ENCODE data around the gene SKP2. TPM values are rescaled to one million over a fixed set of nuclear protein-coding genes. Genes with fewer than 3 reads are reported as not detected.
"Not testable (repeated sequence)": the region's sequence is repeated elsewhere in the genome, so short reads cannot be mapped to it uniquely, and the experiment has no call there.

SKP2 gene
- total RNA-seq, 4 donors from 2014 or later, result 10.3 to 41.5 (median 23.6) TPM

GRCh38 chr5:36128795-36129194 lies 23.1 kb upstream of the SKP2 start:
- Histone ChIP-seq H3K4me1 (no peaks in the 10 kb centered on the region), H3K9me3 (no peaks in the 10 kb centered on the region), H3K36me3 (peaks cover 0 to 54% (median 0%) of the 10 kb centered on the region in 3 donors), H3K27ac (no peak overlapping the region), H3K27me3 (no peaks in the 10 kb centered on the region), H3K4me3 (no peak overlapping the region)
- intact Hi-C loops (cut with DNase I), result no loop called here
- 87 to 92% methylated on average over 1 of the region's 1 CpG for WGBS, 2 donors
- TF ChIP-seq CTCF (IDR thresholded peaks at IDR 0.05) (no peak), POLR2A (IDR thresholded peaks at IDR 0.05) (no peak)
- DNase-seq, result no peak

GRCh38 chr5:36129666-36130065 lies 22.2 kb upstream of the SKP2 start:
- H3K9me3 ChIP-seq; H3K27ac ChIP-seq; DNase-seq; H3K27me3 ChIP-seq; intact Hi-C loops (cut with DNase I); H3K4me3 ChIP-seq; H3K4me1 ChIP-seq: not testable (repeated sequence)
- peaks cover 0 to 58% (median 0%) of the 10 kb centered on the region in 3 donors for H3K36me3 ChIP-seq
- 97 to 99% methylated on average over 5 of the region's 5 CpGs for WGBS, 2 donors

- 92 to 100% methylated on average over 1 of the region's 1 CpG for WGBS, 2 donors
- H3K4me3 ChIP-seq; H3K27ac ChIP-seq; H3K9me3 ChIP-seq; intact Hi-C loops (cut with DNase I); H3K4me1 ChIP-seq; DNase-seq; H3K27me3 ChIP-seq: not testable (repeated sequence)
- peaks cover 0 to 60% (median 0%) of the 10 kb centered on the region in 3 donors for H3K36me3 ChIP-seq
Observed at GRCh38 chr5:36133009-36133408, 18.9 kb upstream of the SKP2 start.

GRCh38 chr5:36135988-36136387 lies 15.9 kb upstream of the SKP2 start:
- intact Hi-C loops (cut with DNase I), result no loop called here
- 90 to 97% methylated on average over 3 of the region's 3 CpGs for WGBS, 2 donors
- H3K36me3 ChIP-seq, result peaks cover 0 to 54% (median 0%) of the 10 kb centered on the region in 3 donors

GRCh38 chr5:36136581-36136980 lies 15.3 kb upstream of the SKP2 start:
- no peaks in the 10 kb centered on the region for H3K4me1 ChIP-seq
- no peak overlapping the region for H3K4me3 ChIP-seq
- DNase-seq, result no peak
- intact Hi-C loops (cut with DNase I), result no loop called here
- peaks cover 0 to 60% (median 0%) of the 10 kb centered on the region in 3 donors for H3K36me3 ChIP-seq
- no peak overlapping the region for H3K27ac ChIP-seq
- TF ChIP-seq CTCF (IDR thresholded peaks at IDR 0.05) (no peak), POLR2A (IDR thresholded peaks at IDR 0.05) (no peak)
- H3K9me3 ChIP-seq, result peaks cover 0 to 7% (median 0%) of the 10 kb centered on the region in 3 donors
- H3K27me3 ChIP-seq, result no peaks in the 10 kb centered on the region

More at GRCh38 chr5:36135988-36136387, 15.9 kb upstream of the SKP2 start:
- DNase-seq, result no peak
- H3K27ac ChIP-seq, result no peak overlapping the region
- no peaks in the 10 kb centered on the region for H3K4me1 ChIP-seq
- no peaks in the 10 kb centered on the region for H3K27me3 ChIP-seq
- no peak overlapping the region for H3K4me3 ChIP-seq
- TF ChIP-seq CTCF (IDR thresholded peaks at IDR 0.05) (no peak), POLR2A (IDR thresholded peaks at IDR 0.05) (no peak)
- H3K9me3 ChIP-seq, result peaks cover 0 to 7% (median 0%) of the 10 kb centered on the region in 3 donors

GRCh38 chr5:36138900-36139683 lies 12.8 kb upstream of the SKP2 start:
- WGBS, 2 donors, result 92 to 98% methylated on average over 5 of the region's 7 CpGs
- no peak overlapping the region for H3K4me3 ChIP-seq
- intact Hi-C loops (cut with DNase I), result no loop called here
- peaks cover 0 to 7% (median 0%) of the 10 kb centered on the region in 3 donors for H3K9me3 ChIP-seq
- no peak overlapping the region for H3K27ac ChIP-seq
- H3K27me3 ChIP-seq, result no peaks in the 10 kb centered on the region
- no peaks in the 10 kb centered on the region for H3K4me1 ChIP-seq
- DNase-seq, result no peak
- no peak for TF ChIP-seq CTCF (IDR thresholded peaks at IDR 0.05)
- no peak for TF ChIP-seq POLR2A (IDR thresholded peaks at IDR 0.05)
- peaks cover 0 to 63% (median 0%) of the 10 kb centered on the region in 3 donors for H3K36me3 ChIP-seq
